GM04504 (cell line): ENCODE results near the gene MRPS25.
A peak's percentile ranks its signal among the peaks of the same experiment; 100 is the strongest.

Experiments
- DNase-seq: peaks from one replicate; pipeline ENCODE4 v3.0.0-alpha.2; 2012; ENCODE audit warnings: low read depth

The MRPS25 gene

DNA sequence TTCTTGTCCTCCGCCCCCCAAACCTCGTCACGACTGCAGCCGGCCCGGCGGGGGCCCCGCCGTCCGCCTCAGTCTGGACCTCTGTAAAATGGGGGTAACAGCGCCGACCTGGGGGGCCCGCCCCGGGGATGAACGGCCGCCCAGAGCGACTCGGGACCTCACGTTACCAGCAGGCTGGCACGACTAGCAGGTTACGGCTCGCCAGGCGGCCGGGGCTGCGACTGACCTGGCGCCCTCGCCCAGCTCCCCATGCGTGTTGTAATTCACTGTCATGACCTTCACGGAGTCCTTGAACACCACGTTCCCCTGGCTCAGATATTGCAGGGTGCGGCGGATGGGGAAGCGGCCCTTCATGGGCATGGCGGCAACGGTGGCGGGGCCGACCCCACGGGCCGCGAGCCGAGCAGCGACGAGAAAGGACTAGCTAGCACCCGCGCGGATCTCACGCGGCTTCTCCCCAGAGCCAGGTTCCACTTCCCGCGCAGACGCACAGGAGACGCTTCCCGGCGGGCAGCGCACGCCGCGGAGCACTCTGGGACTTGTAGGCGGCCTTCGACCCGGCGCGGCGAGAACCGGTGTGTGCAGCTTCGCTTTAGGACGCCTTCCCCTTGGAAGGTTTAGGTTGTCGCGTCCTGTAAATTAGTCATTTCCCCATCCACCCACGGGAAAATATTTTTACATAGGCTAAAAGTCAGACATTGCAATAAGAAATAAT lies at the start of gene MRPS25:
Gene MRPS25 (minus strand): TSS at position 481 of the 715 bp plus-strand sequence. CDS start 121 bp downstream, at position 360.
- peak; percentile 77 for DNase-seq

DNA sequence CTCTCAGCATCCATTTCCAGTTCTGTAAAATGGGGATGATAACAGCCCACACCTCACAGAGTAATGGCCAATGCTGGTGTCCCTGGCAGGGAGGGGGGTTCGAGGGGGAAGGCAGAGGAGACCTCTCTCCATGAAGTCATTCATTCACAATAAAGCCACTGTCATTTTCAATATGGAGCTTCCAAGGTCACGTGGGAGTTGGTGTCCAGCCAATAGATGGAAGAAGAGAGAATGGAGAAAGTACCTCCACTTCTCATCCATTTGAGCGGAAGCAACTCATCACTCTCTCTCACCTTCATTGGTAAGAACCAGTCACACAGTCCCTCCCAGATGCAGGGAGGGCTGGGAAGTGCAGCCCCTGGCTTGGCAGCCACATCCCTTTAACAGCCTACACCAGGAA lies 48.8 kb upstream of the MRPS25 start:
- no peak for DNase-seq

DNA sequence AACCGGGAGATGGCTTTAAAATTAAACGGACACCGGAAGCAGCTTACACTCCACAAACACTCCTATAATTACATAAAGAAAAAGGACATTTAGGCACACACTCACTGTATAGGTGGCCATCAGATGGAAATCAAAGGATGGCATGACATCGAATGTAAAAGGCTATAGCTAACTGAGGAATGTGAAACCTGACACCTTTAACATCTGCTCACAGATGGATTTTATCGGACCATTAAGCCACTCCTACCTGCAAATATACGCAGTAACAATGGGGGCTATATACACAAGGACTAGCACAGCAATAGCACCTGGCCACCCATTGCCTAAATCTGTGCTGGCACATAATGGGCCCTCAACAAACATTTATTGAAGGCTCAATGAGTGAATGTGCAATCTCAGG lies 48.4 kb upstream of the MRPS25 start:
- DNase-seq, result no peak

DNA sequence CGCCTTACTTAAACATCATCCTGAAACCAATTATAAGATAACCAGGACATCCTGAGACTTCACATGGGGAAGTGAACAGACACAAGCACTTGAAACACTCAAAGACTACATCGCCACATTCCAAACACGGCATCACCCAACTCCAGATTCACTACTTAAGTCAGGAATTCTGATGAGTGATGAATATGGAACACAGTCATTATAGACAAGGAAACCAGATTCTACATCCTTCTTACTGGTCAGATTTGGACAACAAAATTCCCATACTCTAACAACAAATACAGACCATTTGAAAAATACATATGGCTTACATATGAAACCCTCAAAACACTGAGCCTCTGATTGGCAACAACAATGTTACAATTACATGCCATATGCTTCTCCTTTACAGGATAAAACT lies 46.9 kb upstream of the MRPS25 start:
- DNase-seq, result no peak

DNA sequence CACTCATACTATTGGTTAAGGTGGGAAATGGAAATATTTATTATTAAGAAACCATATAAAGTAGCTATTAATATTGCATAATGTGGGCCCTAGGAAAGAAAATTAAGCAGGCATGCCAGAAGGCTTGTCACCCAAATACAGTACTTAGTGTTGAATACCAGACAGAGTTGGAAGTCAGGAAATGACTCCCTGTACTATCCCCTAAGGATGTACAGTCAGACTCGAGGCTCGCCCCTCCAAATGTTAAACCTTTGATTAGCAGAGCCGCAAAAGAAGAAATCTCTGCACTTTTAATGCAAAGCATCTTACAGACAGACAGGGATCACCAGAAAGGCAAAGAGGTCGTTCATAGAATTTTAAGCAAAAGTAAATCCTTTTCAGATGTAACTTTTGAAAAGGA lies 45.1 kb upstream of the MRPS25 start:
- DNase-seq, result no peak

DNA sequence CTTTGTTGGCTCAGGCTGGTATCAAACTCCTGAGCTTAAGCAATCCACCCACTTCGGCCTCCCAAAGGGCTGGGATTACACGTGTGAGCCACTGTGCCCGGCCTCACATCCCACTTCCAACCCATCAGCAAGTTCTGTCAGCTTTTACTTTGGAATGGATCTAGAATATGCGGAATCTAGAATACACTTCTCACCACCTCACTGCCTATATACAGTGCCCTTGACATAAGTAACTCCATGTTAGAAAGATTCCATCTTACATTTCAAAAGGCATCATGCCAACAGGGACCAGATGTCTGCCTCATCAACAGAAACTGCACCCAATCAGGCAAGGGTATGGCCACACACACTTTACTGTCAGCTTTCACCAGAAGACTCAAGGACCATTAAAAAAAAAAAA lies 43.8 kb upstream of the MRPS25 start:
- DNase-seq, result no peak

DNA sequence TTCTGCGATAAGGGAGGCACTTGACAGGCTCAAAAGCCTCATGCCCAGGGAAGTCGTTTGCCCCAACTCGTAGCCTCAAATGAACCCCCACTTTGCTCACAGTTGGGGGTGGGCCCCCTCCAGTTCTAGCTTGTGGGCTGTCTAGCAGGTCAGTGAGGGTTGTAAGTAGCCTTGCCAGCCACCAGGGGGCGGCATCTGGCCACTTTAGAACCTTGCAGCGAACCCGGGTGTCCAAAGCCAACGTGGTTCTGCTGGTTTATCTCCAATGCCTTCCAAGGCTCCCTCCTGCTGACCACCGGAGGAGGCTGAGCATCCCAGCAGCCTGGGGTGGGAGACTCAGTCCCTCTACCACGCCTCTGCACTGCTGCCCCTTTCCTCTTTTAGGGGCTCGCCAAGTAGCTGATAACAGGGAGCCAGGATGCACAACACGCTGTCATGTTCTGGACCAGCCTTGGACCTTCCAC lies 43.0 kb upstream of the MRPS25 start:
- peak; percentile 23 for DNase-seq

DNA sequence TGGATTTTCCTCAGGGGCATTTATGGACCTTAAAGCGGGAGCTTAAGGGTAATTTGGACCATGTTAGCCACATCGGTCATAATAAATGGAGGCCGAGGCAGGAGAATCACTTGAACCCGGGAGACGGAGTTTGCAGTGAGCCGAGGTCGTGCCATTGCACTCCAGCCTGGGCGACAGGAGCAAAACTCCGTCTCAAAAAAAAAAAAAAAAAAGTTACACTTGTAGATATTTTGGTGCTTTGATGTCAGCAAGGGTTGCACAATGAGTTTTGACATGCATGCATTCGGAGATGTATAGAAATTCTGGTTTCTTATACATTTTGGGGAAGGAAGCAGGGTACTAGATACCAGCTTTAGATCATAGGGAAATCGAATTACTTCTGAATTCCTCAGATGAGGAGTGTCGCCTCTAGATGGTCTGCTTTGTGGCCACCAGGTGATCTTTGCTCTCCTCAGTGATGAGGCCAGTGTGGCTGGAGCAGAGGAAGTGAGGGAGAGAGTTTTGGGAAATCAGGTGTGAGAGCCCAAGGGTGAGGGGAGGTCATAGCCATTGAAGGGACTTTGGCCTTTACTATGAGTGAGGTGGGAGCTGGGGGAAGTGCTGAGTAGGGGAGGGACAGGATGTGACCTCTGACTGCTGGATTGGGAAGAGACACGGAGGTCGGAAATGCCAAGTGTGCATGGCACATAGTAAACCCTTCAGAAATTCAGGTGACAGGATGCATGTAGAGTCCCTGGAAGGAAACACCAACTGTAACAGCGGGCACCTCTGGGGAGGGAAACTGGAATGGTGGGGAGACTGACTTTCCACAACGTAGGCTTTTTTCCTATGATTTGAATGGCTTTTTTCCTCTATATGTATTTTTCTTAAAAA lies 42.2 kb upstream of the MRPS25 start:
- no peak for DNase-seq

DNA sequence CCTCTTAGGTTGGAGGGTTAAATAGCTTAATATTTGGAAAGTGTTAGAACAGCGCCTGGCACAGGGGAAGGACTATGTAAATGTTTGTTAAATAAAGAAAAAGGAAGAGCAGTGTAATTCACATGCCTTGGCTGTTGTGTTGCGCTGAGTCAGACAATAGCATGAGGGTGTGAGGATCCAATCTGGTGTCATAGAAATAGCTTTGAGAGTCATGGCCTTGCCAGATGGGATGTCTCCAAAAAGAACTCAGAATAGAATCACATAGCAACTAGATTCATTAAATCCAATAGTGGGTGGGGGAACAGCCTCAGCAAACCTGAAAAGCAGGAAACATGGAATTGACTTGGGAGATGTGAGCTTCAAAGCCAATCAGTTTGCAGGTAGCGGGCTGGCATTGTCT lies 37.7 kb upstream of the MRPS25 start:
- no peak for DNase-seq

DNA sequence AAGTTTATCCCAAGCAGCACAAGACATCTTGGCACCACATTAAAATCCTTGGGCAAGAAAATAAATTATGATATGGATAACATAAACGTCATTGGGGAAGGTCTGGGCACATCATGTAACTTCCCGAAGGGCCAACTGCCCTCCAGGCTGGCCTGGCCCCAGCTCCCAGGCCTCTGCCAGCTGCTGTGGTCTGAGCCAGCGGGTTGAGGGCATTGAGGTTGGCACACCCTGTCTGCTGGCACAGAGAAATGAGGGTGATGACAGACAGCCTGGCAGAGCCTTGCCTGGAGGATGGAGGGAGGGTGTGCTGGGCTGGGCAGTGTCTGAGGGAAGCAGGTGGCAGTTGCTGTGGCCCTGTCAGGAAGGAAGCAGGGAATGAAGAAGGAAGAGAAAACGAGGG lies 37.1 kb upstream of the MRPS25 start:
- DNase-seq, result no peak

DNA sequence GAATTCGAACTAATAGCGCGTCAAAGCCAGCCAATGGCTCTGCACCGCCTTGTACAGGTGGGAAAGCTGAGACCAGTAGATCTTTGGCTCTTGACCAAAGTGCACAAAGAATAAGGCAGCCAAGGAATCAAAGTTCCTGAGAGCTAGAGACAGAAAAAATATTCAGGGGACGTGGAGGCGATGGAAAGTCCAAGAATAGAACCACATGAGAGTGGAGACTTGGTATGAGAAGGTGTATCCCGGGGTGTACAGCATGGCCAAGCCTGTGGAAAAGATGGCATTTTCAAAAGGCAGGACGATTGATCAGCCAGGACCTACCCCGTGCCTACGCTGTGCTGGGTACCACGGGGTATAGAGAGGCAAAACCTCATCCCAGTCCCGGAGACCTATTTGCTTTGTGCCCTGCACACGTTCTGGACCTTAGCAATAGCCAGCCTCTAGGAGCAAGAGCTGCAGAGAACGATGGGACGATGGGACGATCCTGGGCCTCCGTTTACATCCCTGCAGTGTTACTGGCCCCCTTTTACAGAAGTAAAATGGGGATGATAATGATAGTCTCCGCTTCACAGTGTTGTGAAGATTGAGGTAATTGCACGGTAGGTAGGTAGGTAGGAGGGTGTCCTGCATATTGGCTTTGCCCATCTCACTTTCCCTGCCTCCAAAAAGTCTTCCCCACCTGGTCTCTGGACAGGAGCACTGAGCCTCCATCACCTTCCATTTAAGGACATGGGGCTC lies 34.4 kb upstream of the MRPS25 start:
- DNase-seq, result no peak

DNA sequence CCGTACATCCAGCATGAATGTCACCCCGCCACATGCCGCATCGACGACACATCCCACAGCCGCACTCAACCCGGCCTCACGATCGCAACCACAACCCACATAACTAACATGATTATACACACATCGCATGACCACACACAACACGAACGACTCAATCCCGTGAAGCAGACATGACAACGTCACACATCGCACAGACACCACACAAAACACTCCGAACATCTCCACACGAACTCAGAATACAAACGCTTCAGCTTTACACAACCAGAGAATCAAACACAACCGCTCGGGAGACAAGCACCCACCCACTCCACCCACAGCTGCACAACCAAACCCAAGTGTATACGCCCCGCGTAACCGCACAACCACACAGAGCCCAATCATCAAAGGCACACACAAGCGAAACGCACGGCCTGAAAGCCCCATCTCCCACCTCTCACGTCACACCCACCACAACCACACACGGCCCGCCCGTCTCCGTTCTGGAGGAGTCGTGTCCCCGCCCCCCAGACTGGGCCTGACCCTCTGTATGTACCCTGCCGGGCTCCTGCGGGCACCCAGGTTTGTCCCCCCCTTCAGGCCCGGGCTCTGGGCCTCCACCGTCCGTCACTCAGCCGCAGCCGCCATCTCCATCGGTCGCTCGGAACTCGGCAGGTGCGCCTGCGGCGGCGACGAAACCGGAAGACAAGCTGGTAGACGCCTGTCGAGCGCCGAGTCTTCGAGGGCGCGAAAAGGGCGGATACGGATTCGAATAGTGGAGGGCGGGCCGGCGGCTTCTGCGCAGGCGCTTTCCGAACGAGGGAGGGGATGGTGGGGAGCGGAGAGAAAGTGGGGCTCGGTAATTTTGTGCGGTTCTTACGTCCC lies 33.6 kb upstream of the MRPS25 start, which contains the start of gene RBSN:
Gene RBSN (minus strand): TSS at position 646 of the 861 bp plus-strand sequence. CDS start 3,028 bp downstream, outside the sequence.
- DNase-seq, result peak; percentile 86

DNA sequence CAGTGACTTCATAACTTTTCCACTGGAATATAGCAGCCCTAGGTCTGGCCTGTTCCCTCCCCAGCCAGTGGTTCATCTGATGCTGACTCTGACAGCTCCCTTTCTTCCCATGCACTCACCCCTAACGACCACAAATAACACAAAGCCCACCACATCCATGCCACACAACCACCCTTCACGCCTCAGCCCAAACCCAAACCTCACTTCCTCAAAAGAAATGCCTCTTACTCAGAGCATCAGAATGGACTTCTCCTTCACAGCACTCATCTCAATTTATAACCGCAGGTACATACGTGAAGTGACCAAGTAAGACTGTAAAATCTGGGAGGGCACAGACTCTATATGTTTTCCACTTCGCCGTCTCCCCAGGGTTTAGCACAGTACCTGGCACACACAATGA lies 32.8 kb upstream of the MRPS25 start:
- no peak for DNase-seq

DNA sequence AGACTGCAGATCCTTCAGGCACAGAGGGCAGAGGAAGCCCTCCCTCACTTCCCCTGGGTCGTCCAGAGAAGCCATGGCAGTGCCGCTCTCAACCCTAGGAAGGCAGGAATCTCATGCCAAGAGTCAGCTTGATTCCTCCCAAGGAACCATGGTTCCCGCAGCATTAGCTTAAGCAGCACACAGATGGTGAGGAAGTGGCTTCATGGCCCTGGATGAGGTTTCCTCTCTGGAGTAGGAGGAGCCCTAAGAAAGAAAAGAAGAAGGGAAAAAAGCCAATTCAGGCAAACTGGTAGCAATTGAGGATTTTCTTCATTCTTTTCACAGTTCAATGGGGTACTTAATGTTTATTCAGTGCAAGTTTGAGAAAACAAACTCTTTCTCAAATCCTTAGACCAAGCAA lies 30.9 kb upstream of the MRPS25 start:
- DNase-seq, result no peak

DNA sequence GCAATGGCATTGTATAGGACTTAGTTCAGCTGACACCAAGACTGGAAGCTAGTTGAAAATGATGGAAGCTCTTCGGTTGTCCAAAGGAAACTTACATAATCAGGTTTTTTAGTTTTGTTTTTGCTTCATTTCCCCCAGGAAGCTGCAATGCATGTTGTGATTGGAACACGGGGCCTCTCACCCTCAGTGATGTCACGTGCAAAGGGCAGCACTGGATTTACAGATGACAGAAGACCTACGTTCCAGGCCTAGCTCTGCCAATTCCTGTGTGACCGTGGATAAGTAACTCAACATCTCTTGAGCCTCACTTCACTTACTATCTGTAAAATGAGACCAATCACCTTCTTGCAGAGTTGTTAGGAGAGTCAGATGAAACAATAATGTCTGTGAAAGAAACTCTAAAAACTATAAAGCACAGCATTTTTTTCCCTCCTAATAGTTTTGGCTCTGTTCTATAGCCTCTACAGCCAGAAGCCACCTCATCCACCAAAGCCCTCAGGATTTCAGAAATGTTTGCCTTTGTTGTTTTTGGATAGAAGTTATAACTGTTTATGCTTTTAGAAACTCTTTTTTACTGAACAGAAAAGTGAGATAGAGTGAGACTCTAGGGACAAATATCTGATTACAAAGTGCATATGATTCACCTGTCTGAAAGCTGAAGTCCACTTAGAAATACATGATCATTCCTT lies 29.2 kb upstream of the MRPS25 start:
- DNase-seq, result no peak

DNA sequence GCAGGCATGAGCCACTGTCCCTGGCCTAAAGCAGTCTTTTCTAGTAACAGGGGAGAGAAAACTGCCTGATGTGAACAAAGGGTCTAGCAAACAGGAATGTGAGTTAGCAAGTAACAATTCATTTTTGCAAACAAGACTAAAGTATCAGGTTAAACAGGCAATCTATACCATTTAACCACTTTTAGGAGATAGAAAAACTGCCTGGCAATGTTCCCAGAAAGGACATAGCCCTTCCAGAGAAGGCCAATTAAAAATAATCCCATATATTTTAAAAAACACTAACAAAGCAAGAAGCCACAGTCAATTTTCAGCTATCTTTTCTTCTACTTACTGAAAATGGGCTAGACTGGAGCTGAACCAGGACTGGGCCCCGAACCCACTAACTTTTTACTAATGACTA lies 27.6 kb upstream of the MRPS25 start:
- no peak for DNase-seq

DNA sequence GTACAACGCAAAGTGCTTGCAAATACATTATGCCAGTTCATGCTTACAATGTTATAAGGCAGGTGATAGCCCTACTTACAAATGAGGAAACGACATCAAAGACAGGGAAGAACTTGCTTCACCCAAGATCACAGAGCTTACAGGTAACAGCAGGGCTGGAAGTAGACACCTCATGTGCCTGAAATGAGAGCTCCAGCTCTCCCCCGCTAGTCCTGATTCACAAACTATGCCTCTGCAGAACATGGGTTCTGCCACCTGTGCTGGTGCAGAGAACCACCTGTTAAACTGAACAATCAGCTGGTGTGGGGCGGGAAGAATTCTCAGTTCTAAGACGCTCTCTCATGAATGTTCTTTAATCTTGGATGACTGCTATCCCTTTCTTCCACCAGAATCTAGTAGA lies 26.5 kb upstream of the MRPS25 start:
- DNase-seq, result no peak

DNA sequence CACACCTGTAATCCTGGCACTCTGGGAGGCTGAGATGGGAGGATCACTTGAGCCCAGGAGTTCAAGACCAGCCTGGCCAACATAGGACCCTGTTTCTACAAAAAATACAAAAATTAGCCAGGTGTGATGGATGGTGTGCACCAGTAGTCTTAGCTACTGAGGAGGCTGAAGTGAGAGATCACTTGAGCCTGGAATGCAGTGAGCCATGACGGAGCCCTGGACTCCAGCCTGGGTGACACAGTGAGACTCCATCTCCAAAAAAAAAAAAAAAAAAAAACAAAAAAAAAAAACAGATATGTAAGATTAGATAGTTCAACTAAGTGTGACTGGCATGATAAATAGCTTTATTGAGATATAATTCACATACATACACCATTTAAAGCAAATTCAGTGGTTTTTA lies 24.1 kb upstream of the MRPS25 start:
- DNase-seq, result no peak

DNA sequence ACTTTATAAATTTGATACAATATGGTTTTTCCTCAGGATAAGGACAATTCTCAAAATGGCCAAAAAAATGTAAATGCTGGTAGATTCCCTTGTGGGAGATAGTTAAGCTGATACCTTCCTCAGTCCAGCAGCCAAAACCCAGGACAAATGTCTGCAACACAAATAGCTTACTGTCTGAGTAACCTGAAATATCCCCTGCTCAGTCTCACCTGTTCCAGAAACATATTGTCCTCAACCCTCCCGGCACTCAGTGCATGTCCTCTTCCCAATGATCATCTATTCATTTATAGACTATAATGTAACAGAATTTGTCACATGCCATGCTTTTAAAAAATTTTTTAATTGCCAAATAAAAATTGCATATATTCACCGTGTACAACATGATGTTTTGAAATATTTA lies 21.6 kb upstream of the MRPS25 start:
- DNase-seq, result no peak

DNA sequence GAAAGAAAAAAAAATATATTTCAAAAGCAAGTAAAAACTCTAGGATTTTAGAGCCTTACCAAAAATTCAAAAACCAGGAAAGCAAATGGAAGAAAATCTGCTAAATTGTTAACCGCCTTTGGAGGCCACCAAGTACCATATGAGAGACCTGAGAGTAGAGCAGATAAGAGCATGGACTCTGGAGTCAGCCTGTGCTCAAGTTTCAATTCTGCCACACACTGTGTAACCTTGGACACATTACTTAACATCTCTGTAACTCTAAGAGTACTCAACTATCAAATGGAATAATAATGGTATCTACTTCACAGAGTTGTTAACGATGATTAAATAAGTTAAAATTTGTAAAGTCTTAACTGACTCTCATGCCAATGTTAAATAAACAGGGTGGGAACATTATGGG lies 21.1 kb upstream of the MRPS25 start:
- no peak for DNase-seq

DNA sequence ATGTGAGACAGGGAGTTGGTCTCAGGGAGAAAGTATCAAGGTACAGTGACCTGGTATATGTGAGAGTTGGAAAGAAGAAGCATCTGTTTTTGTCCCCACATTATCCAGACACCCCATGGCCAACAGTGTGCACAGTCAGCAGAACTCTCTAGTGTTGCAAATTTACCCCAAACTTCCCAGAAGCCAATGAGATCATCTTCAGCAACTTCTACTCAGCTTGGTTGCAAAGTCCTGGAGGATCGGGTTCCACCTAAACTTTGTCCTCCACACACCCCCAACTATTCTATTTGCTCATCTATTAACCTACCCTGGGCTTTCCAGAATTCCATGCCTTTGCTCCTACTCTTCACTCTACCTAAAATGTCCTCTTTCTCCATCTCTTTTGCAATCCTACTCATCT lies 18.1 kb upstream of the MRPS25 start:
- no peak for DNase-seq
